HepG2 (cell line): ENCODE results near the gene RARA. TPM values are rescaled to one million over a fixed set of nuclear protein-coding genes. Genes with fewer than 3 reads are reported as not detected.

Experiments
- DNMT1 ChIP-seq: sonication (generic); formaldehyde crosslinking; IDR thresholded peaks from 2 replicates; pipeline ENCODE4 v1.5.1; 2020; ENCODE audit warnings: mild to moderate bottlenecking, missing genetic modification reagents
- GRHL1 ChIP-seq: sonication (generic); formaldehyde crosslinking; conservative IDR thresholded peaks from 2 replicates; pipeline ENCODE4 v1.8.0; 2022; ENCODE audit warnings: missing genetic modification reagents
- GZF1 ChIP-seq: sonication (generic); formaldehyde crosslinking; IDR thresholded peaks from 2 replicates; pipeline ENCODE4 v1.5.1; 2020; ENCODE audit warnings: mild to moderate bottlenecking, missing genetic modification reagents
- HDAC1 ChIP-seq: sonication (generic); formaldehyde crosslinking; IDR thresholded peaks from 2 replicates; pipeline ENCODE4 v1.5.1; 2020; ENCODE audit warnings: mild to moderate bottlenecking, missing genetic modification reagents
- HOXA3 ChIP-seq: sonication (generic); formaldehyde crosslinking; IDR thresholded peaks from 2 replicates; pipeline ENCODE4 v1.5.0; 2020; ENCODE audit warnings: missing genetic modification reagents
- JARID2 ChIP-seq: sonication (generic); formaldehyde crosslinking; IDR thresholded peaks from 2 replicates; pipeline ENCODE4 v1.8.1; 2023; ENCODE audit warnings: missing genetic modification reagents, inconsistent platforms; ENCODE audit not compliant: insufficient replicate concordance
- KLF11 ChIP-seq: IDR thresholded peaks from 2 replicates; pipeline ENCODE4 v1.6.1; 2016; ENCODE audit warnings: missing compliant biosample characterization
- KLF15 ChIP-seq: sonication (generic); formaldehyde crosslinking; IDR thresholded peaks from 2 replicates; pipeline ENCODE4 v1.8.1; 2023; ENCODE audit warnings: borderline replicate concordance, mild to moderate bottlenecking, inconsistent platforms, missing genetic modification reagents, mixed read lengths
- NCOA5 ChIP-seq: sonication (generic); formaldehyde crosslinking; IDR thresholded peaks from 2 replicates; pipeline ENCODE4 v1.4.0; 2020; ENCODE audit warnings: missing genetic modification reagents
- SALL1 ChIP-seq: sonication (generic); formaldehyde crosslinking; IDR thresholded peaks from 2 replicates; pipeline ENCODE4 v1.8.0; 2022; ENCODE audit warnings: mild to moderate bottlenecking, missing genetic modification reagents
- U2AF1 ChIP-seq: fragments of 200-400 bp; formaldehyde crosslinking; optimal IDR thresholded peaks from 2 replicates; pipeline ENCODE3; 2017; ENCODE audit warnings: mild to moderate bottlenecking, low read depth, low read length
- ZHX1 ChIP-seq: sonication (generic); formaldehyde crosslinking; IDR thresholded peaks from 2 replicates; pipeline ENCODE4 v1.8.1; 2022; ENCODE audit warnings: low read depth, mild to moderate bottlenecking, missing genetic modification reagents
- ZNF280D ChIP-seq: sonication (generic); formaldehyde crosslinking; IDR thresholded peaks from 2 replicates; pipeline ENCODE4 v1.5.1; 2020; ENCODE audit warnings: mild to moderate bottlenecking, missing genetic modification reagents
- ZNF350 ChIP-seq: sonication (generic); formaldehyde crosslinking; IDR thresholded peaks from 2 replicates; pipeline ENCODE4 v1.4.0; 2020; ENCODE audit warnings: mild to moderate bottlenecking, low read depth, missing genetic modification reagents, borderline replicate concordance
- ZNF354B ChIP-seq: sonication (generic); formaldehyde crosslinking; IDR thresholded peaks from 2 replicates; pipeline ENCODE4 v1.8.0; 2022; ENCODE audit warnings: mild to moderate bottlenecking, missing genetic modification reagents
- ZNF615 ChIP-seq: sonication (generic); formaldehyde crosslinking; IDR thresholded peaks from 2 replicates; pipeline ENCODE4 v1.5.0; 2020; ENCODE audit warnings: mild to moderate bottlenecking, missing genetic modification reagents, borderline replicate concordance
- polyA plus RNA-seq, 8 experiments: library from polyadenylated mRNA; depleted of rRNA in 3 of 8; stranded (reverse) in 7 of 8; unstranded in 1 of 8; fragments of >200 nt; fragmentation: Illumina TruSeq in 4 of 8; extraction: Trizol in 4 of 8; gene quantifications; 2 replicates each; pipeline versions ENCODE4 v1.2.1 to v1.2.3, GENCODE V29; 2011 to 2016; ENCODE audit warnings: low read depth in 4 of 8, missing spikeins in 1 of 8, mixed read lengths in 1 of 8; ENCODE audit not compliant: insufficient read depth in 1 of 8
- total RNA-seq, 5 experiments: library from RNA; depleted of rRNA; stranded (reverse); fragments of >200 nt; fragmentation: Illumina TruSeq; extraction: Trizol; gene quantifications; 2 replicates each; pipeline ENCODE4 v1.2.3, GENCODE V29; 2016; ENCODE audit warnings: low read depth in 1 of 5
- TF ChIP-seq, protein P1 (sequence below): sonication (generic); formaldehyde crosslinking; IDR thresholded peaks from 2 replicates; pipeline ENCODE4 v1.4.0; 2020; ENCODE audit warnings: missing genetic modification reagents, borderline replicate concordance

Gene RARA
- total and polyA plus RNA-seq, 2 of the 13 experiments (the other 11 are each of a cell fraction or from before 2014, with no cell fraction given) = 6.4 to 8.6 TPM

DNA sequence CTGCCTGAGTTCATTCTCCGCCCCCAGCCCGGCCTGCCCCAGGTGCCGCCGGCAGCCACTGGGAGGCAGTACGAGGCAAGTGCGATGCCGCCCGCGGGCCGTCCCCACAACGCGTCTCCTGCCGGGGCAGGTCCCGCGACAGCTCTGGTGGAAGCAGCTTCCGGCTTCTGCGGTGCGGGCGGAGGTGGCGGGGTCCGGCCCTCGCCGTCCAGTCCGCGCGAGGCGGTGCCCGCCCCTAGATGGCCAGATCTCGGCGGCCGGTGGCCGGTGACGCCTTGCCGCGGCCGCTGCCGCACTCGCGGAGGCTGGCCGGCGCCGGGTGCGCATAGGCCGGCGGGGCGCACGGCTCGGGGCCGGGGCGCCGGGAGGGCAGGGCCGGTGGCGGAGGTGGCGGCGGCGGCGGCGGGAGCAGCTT, 53.7 kb downstream of the RARA start (continued):
- TF ChIP-seq JARID2 = peak; percentile 80
- no peak for TF ChIP-seq GRHL1
- peak; percentile 71; the same call in 1 of the 2 replicates for TF ChIP-seq KLF11 (CRISPR knock-in tag)
- TF ChIP-seq ZHX1 = no peak; the same call in 1 of the 2 replicates
- no peak for TF ChIP-seq KLF15
- TF ChIP-seq DNMT1 (CRISPR knock-in tag) = 0 out of 2 replicates have a peak, but pooled peaks have one; percentile 7
- peak; percentile 89 for TF ChIP-seq HOXA3 (CRISPR knock-in tag)
- TF ChIP-seq ZNF354B (CRISPR knock-in tag) = no peak
- TF ChIP-seq GZF1 (CRISPR knock-in tag) = no peak
- TF ChIP-seq ZNF280D (CRISPR knock-in tag) = peak; percentile 80; the same call in 1 of the 2 replicates
- no peak for TF ChIP-seq ZNF615 (CRISPR knock-in tag)
- TF ChIP-seq ZNF350 (CRISPR knock-in tag) = peak; percentile 72
- TF ChIP-seq, protein P1, sequence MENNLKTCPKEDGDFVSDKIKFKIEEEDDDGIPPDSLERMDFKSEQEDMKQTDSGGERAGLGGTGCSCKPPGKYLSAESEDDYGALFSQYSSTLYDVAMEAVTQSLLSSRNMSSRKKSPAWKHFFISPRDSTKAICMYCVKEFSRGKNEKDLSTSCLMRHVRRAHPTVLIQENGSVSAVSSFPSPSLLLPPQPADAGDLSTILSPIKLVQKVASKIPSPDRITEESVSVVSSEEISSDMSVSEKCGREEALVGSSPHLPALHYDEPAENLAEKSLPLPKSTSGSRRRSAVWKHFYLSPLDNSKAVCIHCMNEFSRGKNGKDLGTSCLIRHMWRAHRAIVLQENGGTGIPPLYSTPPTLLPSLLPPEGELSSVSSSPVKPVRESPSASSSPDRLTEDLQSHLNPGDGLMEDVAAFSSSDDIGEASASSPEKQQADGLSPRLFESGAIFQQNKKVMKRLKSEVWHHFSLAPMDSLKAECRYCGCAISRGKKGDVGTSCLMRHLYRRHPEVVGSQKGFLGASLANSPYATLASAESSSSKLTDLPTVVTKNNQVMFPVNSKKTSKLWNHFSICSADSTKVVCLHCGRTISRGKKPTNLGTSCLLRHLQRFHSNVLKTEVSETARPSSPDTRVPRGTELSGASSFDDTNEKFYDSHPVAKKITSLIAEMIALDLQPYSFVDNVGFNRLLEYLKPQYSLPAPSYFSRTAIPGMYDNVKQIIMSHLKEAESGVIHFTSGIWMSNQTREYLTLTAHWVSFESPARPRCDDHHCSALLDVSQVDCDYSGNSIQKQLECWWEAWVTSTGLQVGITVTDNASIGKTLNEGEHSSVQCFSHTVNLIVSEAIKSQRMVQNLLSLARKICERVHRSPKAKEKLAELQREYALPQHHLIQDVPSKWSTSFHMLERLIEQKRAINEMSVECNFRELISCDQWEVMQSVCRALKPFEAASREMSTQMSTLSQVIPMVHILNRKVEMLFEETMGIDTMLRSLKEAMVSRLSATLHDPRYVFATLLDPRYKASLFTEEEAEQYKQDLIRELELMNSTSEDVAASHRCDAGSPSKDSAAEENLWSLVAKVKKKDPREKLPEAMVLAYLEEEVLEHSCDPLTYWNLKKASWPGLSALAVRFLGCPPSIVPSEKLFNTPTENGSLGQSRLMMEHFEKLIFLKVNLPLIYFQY (CRISPR knock-in tag) = peak; percentile 89; the same call in 1 of the 2 replicates
- no peak for TF ChIP-seq NCOA5 (CRISPR knock-in tag)
- TF ChIP-seq HDAC1 (CRISPR knock-in tag) = peak; percentile 87
- peak; percentile 89 for TF ChIP-seq SALL1 (CRISPR knock-in tag)
- TF ChIP-seq U2AF1 = no peak
